Liver (tissue), 9 donors: ENCODE data around the gene EOMES. TPM values are rescaled to one million over a fixed set of nuclear protein-coding genes. Genes with fewer than 3 reads are reported as not detected.

ENCODE experiments used
- DNase-seq: peaks from one replicate; pipeline ENCODE4 v3.0.0-alpha.2; 2017; ENCODE audit warnings: low spot score
- H3K27ac ChIP-seq, 2 donors: one replicate each; pipeline ENCODE4 v1.7.0; 2013; ENCODE audit warnings: inconsistent platforms in 2 of 2, low read length in 2 of 2, control low read depth in 1 of 2, low read depth in 1 of 2, mild to moderate bottlenecking in 1 of 2
- H3K27me3 ChIP-seq, 4 donors: one replicate each; pipeline versions ENCODE4 v1.6.1 to v1.7.0; 2013; ENCODE audit warnings: low read length in 3 of 4, inconsistent platforms in 1 of 4, mild to moderate bottlenecking in 1 of 4, moderate library complexity in 1 of 4; ENCODE audit not compliant: control insufficient read depth in 4 of 4, insufficient read depth in 4 of 4
- H3K36me3 ChIP-seq, 4 donors: one replicate each; pipeline versions ENCODE4 v1.6.1 to v1.7.0; 2013; ENCODE audit warnings: low read length in 3 of 4, mild to moderate bottlenecking in 3 of 4, low read depth in 1 of 4, moderate library complexity in 1 of 4; ENCODE audit not compliant: control insufficient read depth in 4 of 4, insufficient read depth in 3 of 4
- H3K4me1 ChIP-seq, 4 donors: one replicate each; pipeline versions ENCODE4 v1.6.1 to v1.7.0; 2013; ENCODE audit warnings: low read length in 3 of 4, mild to moderate bottlenecking in 3 of 4, moderate library complexity in 1 of 4; ENCODE audit not compliant: control insufficient read depth in 4 of 4, insufficient read depth in 4 of 4
- H3K4me3 ChIP-seq, 3 donors: one replicate each; pipeline versions ENCODE4 v1.6.1 to v1.7.0; 2013; ENCODE audit warnings: low read length in 3 of 3, control low read depth in 1 of 3, low read depth in 1 of 3, mild to moderate bottlenecking in 1 of 3
- H3K9ac ChIP-seq, 2 donors: one replicate each; pipeline ENCODE4 v1.7.0; 2013; ENCODE audit warnings: low read length in 2 of 2, mild to moderate bottlenecking in 2 of 2, moderate library complexity in 2 of 2, control low read depth in 1 of 2, low read depth in 1 of 2
- H3K9me3 ChIP-seq, 4 donors: one replicate each; pipeline versions ENCODE4 v1.6.1 to v1.7.0; 2013; ENCODE audit warnings: low read length in 3 of 4; ENCODE audit not compliant: control insufficient read depth in 4 of 4
- EGR1 ChIP-seq, 2 donors: IDR thresholded peaks; 2 replicates each; pipeline ENCODE4 v1.6.1; 2016 to 2018; ENCODE audit warnings: antibody characterized with exemption in 2 of 2, low read depth in 2 of 2
- FOXA1 ChIP-seq: IDR thresholded peaks from 2 replicates; pipeline ENCODE4 v1.6.1; 2016; ENCODE audit warnings: antibody characterized with exemption
- FOXA2 ChIP-seq: IDR thresholded peaks from 2 replicates; pipeline ENCODE4 v1.6.1; 2016; ENCODE audit warnings: antibody characterized with exemption
- GABPA ChIP-seq, 2 donors: IDR thresholded peaks in 1 of 2; conservative IDR thresholded peaks in 1 of 2; 2 replicates each; pipeline ENCODE4 v1.6.1; 2016; ENCODE audit warnings: antibody characterized with exemption in 2 of 2, mild to moderate bottlenecking in 1 of 2, moderate library complexity in 1 of 2
- HNF4A ChIP-seq, 2 donors: conservative IDR thresholded peaks; 2 replicates each; pipeline ENCODE4 v1.6.1; 2016; ENCODE audit warnings: antibody characterized with exemption in 2 of 2, mild to moderate bottlenecking in 2 of 2
- HNF4G ChIP-seq: IDR thresholded peaks from 2 replicates; pipeline ENCODE4 v1.6.1; 2016; ENCODE audit warnings: antibody characterized with exemption
- JUND ChIP-seq, 2 donors: IDR thresholded peaks; 2 replicates each; pipeline ENCODE4 v1.6.1; 2016; ENCODE audit warnings: antibody characterized with exemption in 2 of 2
- MAX ChIP-seq: IDR thresholded peaks from 2 replicates; pipeline ENCODE4 v1.6.1; 2016; ENCODE audit warnings: antibody characterized with exemption
- NR2F2 ChIP-seq: IDR thresholded peaks from 2 replicates; pipeline ENCODE4 v1.6.1; 2016; ENCODE audit warnings: antibody characterized with exemption
- RAD21 ChIP-seq, 2 donors: IDR thresholded peaks; 2 replicates each; pipeline ENCODE4 v1.6.1; 2016; ENCODE audit warnings: antibody characterized with exemption in 2 of 2, mild to moderate bottlenecking in 2 of 2
- RXRA ChIP-seq, 2 donors: IDR thresholded peaks; 2 replicates each; pipeline ENCODE4 v1.6.1; 2017 to 2018; ENCODE audit warnings: antibody characterized with exemption in 2 of 2, mild to moderate bottlenecking in 1 of 2
- SP1 ChIP-seq: IDR thresholded peaks from 2 replicates; pipeline ENCODE4 v1.6.1; 2018; ENCODE audit warnings: antibody characterized with exemption, mild to moderate bottlenecking
- TAF1 ChIP-seq: conservative IDR thresholded peaks from 2 replicates; pipeline ENCODE4 v1.6.1; 2016; ENCODE audit warnings: antibody characterized with exemption, mild to moderate bottlenecking
- YY1 ChIP-seq: IDR thresholded peaks from 2 replicates; pipeline ENCODE4 v1.6.1; 2016; ENCODE audit warnings: antibody characterized with exemption, mild to moderate bottlenecking
- ZBTB33 ChIP-seq: IDR thresholded peaks from 2 replicates; pipeline ENCODE4 v1.6.1; 2016; ENCODE audit warnings: antibody characterized with exemption
- WGBS: extraction: QIAGEN DNeasy Blood & Tissue Kit; methylation state at CpG from one replicate; pipeline ENCODE4 v1.1.7; 2013; 5-methylcytosine and 5-hydroxymethylcytosine counted together
- polyA plus RNA-seq, 2 donors: library from polyadenylated mRNA; stranded (reverse) in 1 of 2; unstranded in 1 of 2; fragments of 200-250 nt in 1 of 2; fragments of >200 nt in 1 of 2; fragmentation: Nextera tagmentation in 1 of 2; extraction: Ambion mirVana in 1 of 2; gene quantifications; one replicate each; pipeline versions ENCODE4 v1.2.1 to v1.2.3, GENCODE V29; 2013 to 2015
- total RNA-seq, 2 donors: library from RNA; depleted of rRNA; stranded (reverse); fragments of >200 nt; gene quantifications; one replicate each; pipeline ENCODE4 v1.2.3, GENCODE V29; 2014
- TF ChIP-seq, protein P1 (sequence below): IDR thresholded peaks from 2 replicates; pipeline ENCODE4 v1.6.1; 2016; ENCODE audit warnings: antibody characterized with exemption
- TF ChIP-seq, protein P2 (sequence below): IDR thresholded peaks from 2 replicates; pipeline ENCODE4 v1.6.1; 2016; ENCODE audit warnings: antibody characterized with exemption, mild to moderate bottlenecking
- TF ChIP-seq, protein P3 (sequence below): fragments of 150-350 bp; IDR thresholded peaks from 2 replicates; pipeline ENCODE4 v1.5.1; 2017; ENCODE audit warnings: improper control_type of control experiment, low read depth, low read length; ENCODE audit not compliant: missing input control
- donor health status: healthy.
- donor health status: healthy.
- donor health status: healthy.
- donor health status: healthy.
- donor health status: healthy.

Gene EOMES
- total and polyA plus RNA-seq, 4 donors: 0.39 to 0.75 (median 0.59) TPM

DNA sequence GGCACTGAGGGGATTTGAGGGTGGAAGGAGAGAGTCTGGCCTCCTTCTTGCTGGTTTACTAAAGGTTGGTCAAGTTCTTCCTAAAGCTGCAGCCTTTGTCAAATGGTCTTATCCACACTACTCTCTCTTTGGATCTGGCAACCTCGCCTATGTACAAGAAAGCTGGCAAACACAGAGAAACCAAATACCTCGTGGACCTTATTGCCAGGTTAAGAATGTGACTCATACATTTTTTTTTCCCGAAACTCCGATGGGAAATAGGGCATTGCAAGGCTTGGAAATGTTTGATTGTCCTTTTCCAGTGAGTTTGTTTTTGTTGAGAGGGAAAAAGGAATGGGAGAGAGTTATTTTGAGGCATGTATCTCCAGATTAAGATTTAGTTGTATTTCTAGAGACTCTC, 13.9 kb downstream of the EOMES start:
- H3K9ac ChIP-seq: no peak overlapping the region
- no peak overlapping the region for H3K27ac ChIP-seq
- peaks cover 0 to 12% (median 12%) of the 10 kb centered on the region in 4 donors for H3K4me1 ChIP-seq
- no peak for DNase-seq
- no peaks in the 10 kb centered on the region for H3K36me3 ChIP-seq
- TF ChIP-seq EGR1 (IDR thresholded peaks at IDR 0.05; ENCODE audit: low read depth in 2 of 2) (no peak), GABPA (IDR thresholded peaks at IDR 0.05 in 1 of 2, conservative IDR thresholded peaks at IDR 0.05 in 1 of 2) (no peak), FOXA2 (no peak), HNF4A (conservative IDR thresholded peaks at IDR 0.05) (no peak), MAX (no peak), RXRA (IDR thresholded peaks at IDR 0.05) (no peak), TAF1 (no peak), JUND (IDR thresholded peaks at IDR 0.05) (no peak), NR2F2 (no peak), YY1 (no peak)
- TF ChIP-seq, protein P1, sequence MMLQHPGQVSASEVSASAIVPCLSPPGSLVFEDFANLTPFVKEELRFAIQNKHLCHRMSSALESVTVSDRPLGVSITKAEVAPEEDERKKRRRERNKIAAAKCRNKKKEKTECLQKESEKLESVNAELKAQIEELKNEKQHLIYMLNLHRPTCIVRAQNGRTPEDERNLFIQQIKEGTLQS: no peak
- TF ChIP-seq, protein P2, sequence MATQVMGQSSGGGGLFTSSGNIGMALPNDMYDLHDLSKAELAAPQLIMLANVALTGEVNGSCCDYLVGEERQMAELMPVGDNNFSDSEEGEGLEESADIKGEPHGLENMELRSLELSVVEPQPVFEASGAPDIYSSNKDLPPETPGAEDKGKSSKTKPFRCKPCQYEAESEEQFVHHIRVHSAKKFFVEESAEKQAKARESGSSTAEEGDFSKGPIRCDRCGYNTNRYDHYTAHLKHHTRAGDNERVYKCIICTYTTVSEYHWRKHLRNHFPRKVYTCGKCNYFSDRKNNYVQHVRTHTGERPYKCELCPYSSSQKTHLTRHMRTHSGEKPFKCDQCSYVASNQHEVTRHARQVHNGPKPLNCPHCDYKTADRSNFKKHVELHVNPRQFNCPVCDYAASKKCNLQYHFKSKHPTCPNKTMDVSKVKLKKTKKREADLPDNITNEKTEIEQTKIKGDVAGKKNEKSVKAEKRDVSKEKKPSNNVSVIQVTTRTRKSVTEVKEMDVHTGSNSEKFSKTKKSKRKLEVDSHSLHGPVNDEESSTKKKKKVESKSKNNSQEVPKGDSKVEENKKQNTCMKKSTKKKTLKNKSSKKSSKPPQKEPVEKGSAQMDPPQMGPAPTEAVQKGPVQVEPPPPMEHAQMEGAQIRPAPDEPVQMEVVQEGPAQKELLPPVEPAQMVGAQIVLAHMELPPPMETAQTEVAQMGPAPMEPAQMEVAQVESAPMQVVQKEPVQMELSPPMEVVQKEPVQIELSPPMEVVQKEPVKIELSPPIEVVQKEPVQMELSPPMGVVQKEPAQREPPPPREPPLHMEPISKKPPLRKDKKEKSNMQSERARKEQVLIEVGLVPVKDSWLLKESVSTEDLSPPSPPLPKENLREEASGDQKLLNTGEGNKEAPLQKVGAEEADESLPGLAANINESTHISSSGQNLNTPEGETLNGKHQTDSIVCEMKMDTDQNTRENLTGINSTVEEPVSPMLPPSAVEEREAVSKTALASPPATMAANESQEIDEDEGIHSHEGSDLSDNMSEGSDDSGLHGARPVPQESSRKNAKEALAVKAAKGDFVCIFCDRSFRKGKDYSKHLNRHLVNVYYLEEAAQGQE: no peak
- H3K27me3 ChIP-seq: peaks cover 0 to 9% (median 0%) of the 10 kb centered on the region in 4 donors
- no peak overlapping the region for H3K4me3 ChIP-seq
- WGBS: 71% methylated on average over 4 of the region's 4 CpGs
- no peaks in the 10 kb centered on the region for H3K9me3 ChIP-seq

DNA sequence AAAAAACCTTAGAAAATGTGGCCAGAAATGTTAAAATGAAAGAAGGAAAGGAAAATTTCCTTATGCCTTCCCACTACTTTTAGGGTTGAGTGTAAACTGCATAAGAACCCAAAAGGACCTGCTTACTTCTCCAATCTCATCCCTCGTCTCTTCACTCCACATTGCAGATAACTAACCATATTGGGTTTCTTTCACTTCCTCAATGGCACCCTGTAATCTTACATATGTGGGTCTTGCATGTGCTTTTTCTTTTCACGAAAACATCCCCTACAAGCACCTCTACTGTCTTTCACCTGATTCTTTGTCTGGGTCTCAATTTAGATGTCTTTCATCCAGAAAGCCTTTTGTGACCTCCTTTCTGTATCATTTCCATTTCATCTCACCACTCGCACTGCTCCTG, 23.1 kb downstream of the EOMES start:
- DNase-seq: no peak
- H3K27ac ChIP-seq: no peak overlapping the region
- no peaks in the 10 kb centered on the region for H3K9me3 ChIP-seq
- H3K27me3 ChIP-seq: peaks cover 0 to 2% (median 0%) of the 10 kb centered on the region in 4 donors
- WGBS: 86% methylated on average over 3 of the region's 3 CpGs
- TF ChIP-seq YY1: no peak
- TF ChIP-seq GABPA (IDR thresholded peaks at IDR 0.05 in 1 of 2, conservative IDR thresholded peaks at IDR 0.05 in 1 of 2): no peak
- TF ChIP-seq, protein P2: no peak
- no peak for TF ChIP-seq MAX
- no peak for TF ChIP-seq RAD21 (IDR thresholded peaks at IDR 0.05)
- TF ChIP-seq HNF4G: no peak
- TF ChIP-seq, protein P3, sequence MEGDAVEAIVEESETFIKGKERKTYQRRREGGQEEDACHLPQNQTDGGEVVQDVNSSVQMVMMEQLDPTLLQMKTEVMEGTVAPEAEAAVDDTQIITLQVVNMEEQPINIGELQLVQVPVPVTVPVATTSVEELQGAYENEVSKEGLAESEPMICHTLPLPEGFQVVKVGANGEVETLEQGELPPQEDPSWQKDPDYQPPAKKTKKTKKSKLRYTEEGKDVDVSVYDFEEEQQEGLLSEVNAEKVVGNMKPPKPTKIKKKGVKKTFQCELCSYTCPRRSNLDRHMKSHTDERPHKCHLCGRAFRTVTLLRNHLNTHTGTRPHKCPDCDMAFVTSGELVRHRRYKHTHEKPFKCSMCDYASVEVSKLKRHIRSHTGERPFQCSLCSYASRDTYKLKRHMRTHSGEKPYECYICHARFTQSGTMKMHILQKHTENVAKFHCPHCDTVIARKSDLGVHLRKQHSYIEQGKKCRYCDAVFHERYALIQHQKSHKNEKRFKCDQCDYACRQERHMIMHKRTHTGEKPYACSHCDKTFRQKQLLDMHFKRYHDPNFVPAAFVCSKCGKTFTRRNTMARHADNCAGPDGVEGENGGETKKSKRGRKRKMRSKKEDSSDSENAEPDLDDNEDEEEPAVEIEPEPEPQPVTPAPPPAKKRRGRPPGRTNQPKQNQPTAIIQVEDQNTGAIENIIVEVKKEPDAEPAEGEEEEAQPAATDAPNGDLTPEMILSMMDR: no peak
- no peak for TF ChIP-seq ZBTB33
- TF ChIP-seq EGR1 (IDR thresholded peaks at IDR 0.05; ENCODE audit: low read depth in 2 of 2): no peak
- no peak for TF ChIP-seq HNF4A (conservative IDR thresholded peaks at IDR 0.05)
- TF ChIP-seq FOXA2: no peak
- TF ChIP-seq RXRA (IDR thresholded peaks at IDR 0.05): no peak
- no peak for TF ChIP-seq SP1
- TF ChIP-seq FOXA1: no peak
- TF ChIP-seq, protein P1: no peak
- no peak for TF ChIP-seq NR2F2
- no peak for TF ChIP-seq TAF1
- no peak for TF ChIP-seq JUND (IDR thresholded peaks at IDR 0.05)
- H3K9ac ChIP-seq: no peak overlapping the region
- no peak overlapping the region for H3K4me3 ChIP-seq
- H3K4me1 ChIP-seq: no peaks in the 10 kb centered on the region
- H3K36me3 ChIP-seq: no peaks in the 10 kb centered on the region
